Adipose tissue (tissue), 3 donors: Measurements from ENCODE around the gene CMC1. TPM values are rescaled to one million over a fixed set of nuclear protein-coding genes. Genes with fewer than 3 reads are reported as not detected.
"Not testable (repeated sequence)": the region's sequence is repeated elsewhere in the genome, so short reads cannot be mapped to it uniquely, and the experiment has no call there.

ENCODE experiments used
- H3K27ac ChIP-seq: one replicate; pipeline ENCODE4 v1.5.1; 2013; ENCODE audit warnings: low read depth, low read length
- WGBS, 3 donors: extraction: QIAGEN DNeasy Blood & Tissue Kit; methylation state at CpG; one replicate each; pipeline ENCODE4 v1.1.7; 2013; 5-methylcytosine and 5-hydroxymethylcytosine counted together
- polyA plus RNA-seq, 3 donors: library from polyadenylated mRNA; stranded (reverse); fragments of 200-250 nt; gene quantifications; one replicate each; pipeline ENCODE4 v1.2.3, GENCODE V29; 2013
- donor health status: healthy with polysubstance abuse.
- donor health status: Bipolar disorder and iron deficiency.
- donor health status: healthy.

Gene CMC1
- 10 to 100 TPM; 22.2 to 44.8 (median 35.5) TPM for polyA plus RNA-seq

GRCh38 chr3:28241221-28242160, at the start of gene CMC1:
Gene CMC1 (plus strand): TSS chr3:28241619. CDS start chr3:28241794, 175 bp downstream.
- H3K27ac ChIP-seq = peak within 1 kb of the TSS; percentile 80
- WGBS, 3 donors = 0 to 1% (median 0%) methylated on average over 66 to 68 of the region's 68 CpGs

- no peak overlapping the region for H3K27ac ChIP-seq
- 90 to 96% (median 91%) methylated on average over 3 of the region's 3 CpGs for WGBS, 3 donors
Measured at GRCh38 chr3:28198161-28198560, 43.3 kb upstream of the CMC1 start.

- H3K27ac ChIP-seq = no peak overlapping the region
- WGBS, 3 donors = 76 to 82% (median 80%) methylated on average over 3 of the region's 3 CpGs
Measured at GRCh38 chr3:28198974-28199373, 42.4 kb upstream of the CMC1 start.

GRCh38 chr3:28199643-28200042, 41.8 kb upstream of the CMC1 start:
- not testable (repeated sequence) for H3K27ac ChIP-seq
- WGBS, 3 donors = 92 to 97% (median 94%) methylated on average over 15 of the region's 15 CpGs

- 53 to 74% (median 65%) methylated on average over 45 to 47 of the region's 47 CpGs for WGBS, 3 donors
- not testable (repeated sequence) for H3K27ac ChIP-seq
Measured at GRCh38 chr3:28200366-28200848, 41.0 kb upstream of the CMC1 start.

- no peak overlapping the region for H3K27ac ChIP-seq
- WGBS, 3 donors = 41 to 65% (median 53%) methylated on average over 2 of the region's 2 CpGs
Measured at GRCh38 chr3:28206479-28206878, 34.9 kb upstream of the CMC1 start.

GRCh38 chr3:28207000-28207733, 34.3 kb upstream of the CMC1 start:
- H3K27ac ChIP-seq = no peak overlapping the region
- 39 to 80% (median 79%) methylated on average over 7 of the region's 7 CpGs for WGBS, 3 donors

GRCh38 chr3:28210968-28211713, 30.3 kb upstream of the CMC1 start:
- 87 to 98% (median 95%) methylated on average over 1 of the region's 1 CpG for WGBS, 3 donors
- no peak overlapping the region for H3K27ac ChIP-seq

- H3K27ac ChIP-seq = no peak overlapping the region
- WGBS, 3 donors = 82 to 93% (median 86%) methylated on average over 1 of the region's 1 CpG
Measured at GRCh38 chr3:28212681-28213080, 28.7 kb upstream of the CMC1 start.

GRCh38 chr3:28215407-28215806, 26.0 kb upstream of the CMC1 start:
- H3K27ac ChIP-seq = no peak overlapping the region
- WGBS, 3 donors = 90 to 93% (median 92%) methylated on average over 3 of the region's 3 CpGs

GRCh38 chr3:28218071-28218916, 23.1 kb upstream of the CMC1 start:
- no peak overlapping the region for H3K27ac ChIP-seq
- WGBS, 3 donors = 83 to 89% (median 83%) methylated on average over 3 of the region's 3 CpGs

- no peak overlapping the region for H3K27ac ChIP-seq
Measured at GRCh38 chr3:28218917-28219198, 22.6 kb upstream of the CMC1 start.

GRCh38 chr3:28224430-28224829, 17.0 kb upstream of the CMC1 start:
- H3K27ac ChIP-seq = no peak overlapping the region
- WGBS, 3 donors = 88 to 89% (median 88%) methylated on average over 4 of the region's 4 CpGs

- WGBS, 3 donors = 94 to 96% (median 95%) methylated on average over 3 of the region's 3 CpGs
- no peak overlapping the region for H3K27ac ChIP-seq
Measured at GRCh38 chr3:28226020-28226419, 15.4 kb upstream of the CMC1 start.

- 93 to 96% (median 93%) methylated on average over 5 of the region's 5 CpGs for WGBS, 3 donors
- H3K27ac ChIP-seq = no peak overlapping the region
Measured at GRCh38 chr3:28228623-28229022, 12.8 kb upstream of the CMC1 start.

- H3K27ac ChIP-seq = no peak overlapping the region
Measured at GRCh38 chr3:28232659-28233058, 8.8 kb upstream of the CMC1 start.

GRCh38 chr3:28234454-28234853, 7.0 kb upstream of the CMC1 start:
- H3K27ac ChIP-seq = no peak overlapping the region

- no peak overlapping the region for H3K27ac ChIP-seq
- WGBS, 3 donors = 64 to 80% (median 78%) methylated on average over 3 of the region's 3 CpGs
Measured at GRCh38 chr3:28239108-28239507, 2.3 kb upstream of the CMC1 start.
